GM23338 (cell line): ENCODE data around the gene LRRC3B. TPM values are rescaled to one million over a fixed set of nuclear protein-coding genes. Genes with fewer than 3 reads are reported as not detected.

Experiments
- ATAC-seq: fragments of 200-7000 bp; cut with Tn5 transposase; 3 replicates; pipeline ENCODE4 v1.9.1; 2020
- DNase-seq: peaks from one replicate; pipeline ENCODE4 v3.0.0-alpha.2; 2015; ENCODE audit warnings: low spot score
- H2AFZ ChIP-seq: fragments of 200-600 bp; sonication (generic); 2 replicates; pipeline ENCODE4 v1.8.0; 2016; ENCODE audit warnings: antibody characterized with exemption, mild to moderate bottlenecking, moderate library complexity
- H3F3A ChIP-seq: fragments of 200-600 bp; sonication (generic); replicated peaks from 2 replicates; pipeline ENCODE4 v1.8.0; 2017; ENCODE audit warnings: antibody characterized with exemption, mixed run types, low read depth
- H3K27ac ChIP-seq: fragments of 200-600 bp; sonication (generic); 2 replicates; pipeline ENCODE4 v1.6.1; 2016; ENCODE audit warnings: low read depth
- H3K27me3 ChIP-seq: fragments of 200-600 bp; sonication (generic); 2 replicates; pipeline ENCODE4 v1.8.0; 2016; ENCODE audit warnings: mild to moderate bottlenecking, mixed run types, moderate library complexity; ENCODE audit not compliant: insufficient read depth
- H3K36me3 ChIP-seq: fragments of 200-600 bp; sonication (generic); 2 replicates; pipeline ENCODE4 v1.8.0; 2016; ENCODE audit warnings: mild to moderate bottlenecking; ENCODE audit not compliant: insufficient read depth
- H3K4me1 ChIP-seq: fragments of 200-600 bp; sonication (generic); 2 replicates; pipeline ENCODE4 v1.8.0; 2016; ENCODE audit warnings: mild to moderate bottlenecking, moderate library complexity; ENCODE audit not compliant: insufficient read depth
- H3K4me2 ChIP-seq: fragments of 200-600 bp; sonication (generic); 2 replicates; pipeline ENCODE4 v1.7.1; 2017; ENCODE audit warnings: mixed run types
- H3K4me3 ChIP-seq: fragments of 200-600 bp; sonication (generic); 2 replicates; pipeline ENCODE4 v1.6.1; 2016; ENCODE audit warnings: mixed run types
- H3K79me2 ChIP-seq: fragments of 200-600 bp; sonication (generic); replicated peaks from 2 replicates; pipeline ENCODE4 v1.8.0; 2017; ENCODE audit warnings: mild to moderate bottlenecking; ENCODE audit not compliant: insufficient read depth
- H3K9me2 ChIP-seq: fragments of 200-600 bp; sonication (generic); 2 replicates; pipeline ENCODE4 v1.8.0; 2017; ENCODE audit not compliant: insufficient read depth
- H4K20me1 ChIP-seq: fragments of 200-600 bp; sonication (generic); replicated peaks from 2 replicates; pipeline ENCODE4 v1.8.0; 2017; ENCODE audit warnings: mild to moderate bottlenecking; ENCODE audit not compliant: insufficient read depth
- H3K27ac Mint-ChIP-seq: 2 replicates; pipeline ENCODE4 v1.8.0; 2020; ENCODE audit warnings: inconsistent platforms, mild to moderate bottlenecking, moderate library complexity, mixed read lengths
- H3K27me3 Mint-ChIP-seq: 3 replicates; pipeline ENCODE4 v1.8.0; 2022; ENCODE audit warnings: low read depth, mild to moderate bottlenecking, moderate library complexity, mixed read lengths, inconsistent platforms; ENCODE audit not compliant: insufficient read depth, poor library complexity
- H3K36me3 Mint-ChIP-seq: 3 replicates; pipeline ENCODE4 v1.8.0; 2021; ENCODE audit warnings: low read depth, mild to moderate bottlenecking, inconsistent platforms, moderate library complexity, mixed read lengths
- H3K4me1 Mint-ChIP-seq: 3 replicates; pipeline ENCODE4 v1.8.0; 2020; ENCODE audit warnings: mild to moderate bottlenecking, inconsistent platforms, mixed read lengths
- H3K4me3 Mint-ChIP-seq: 3 replicates; pipeline ENCODE4 v1.8.0; 2021; ENCODE audit warnings: moderate library complexity, mild to moderate bottlenecking, inconsistent platforms, mixed read lengths
- H3K9me3 Mint-ChIP-seq: 3 replicates; pipeline ENCODE4 v1.8.0; 2020; ENCODE audit warnings: moderate library complexity, mild to moderate bottlenecking, inconsistent platforms, mixed read lengths
- CREB1 ChIP-seq: fragments of 250-450 bp; sonication (Bioruptor Pico); IDR thresholded peaks from 2 replicates; pipeline ENCODE4 v1.5.0; 2020; ENCODE audit warnings: low read depth, mild to moderate bottlenecking, moderate library complexity
- EZH2phosphoT487 ChIP-seq: fragments of 200-600 bp; sonication (generic); IDR thresholded peaks from one replicate; pipeline ENCODE4 v1.8.1; 2018; ENCODE audit warnings: antibody characterized with exemption; ENCODE audit not compliant: unreplicated experiment
- JUNB ChIP-seq: IDR thresholded peaks from one replicate; pipeline ENCODE4 v1.6.1; 2016; ENCODE audit warnings: antibody characterized with exemption; ENCODE audit not compliant: unreplicated experiment
- POLR2AphosphoS5 ChIP-seq: IDR thresholded peaks from 2 replicates; pipeline ENCODE4 v1.6.1; 2016; ENCODE audit warnings: antibody characterized with exemption, low read depth
- STAT1 ChIP-seq: IDR thresholded peaks from one replicate; pipeline ENCODE4 v1.6.1; 2016; ENCODE audit warnings: antibody characterized with exemption; ENCODE audit not compliant: unreplicated experiment
- ZNF114 ChIP-seq: fragments of 250-450 bp; sonication (Bioruptor Pico); IDR thresholded peaks from 2 replicates; pipeline ENCODE4 v1.5.0; 2020; ENCODE audit warnings: mild to moderate bottlenecking, moderate library complexity
- polyA plus RNA-seq: library from polyadenylated mRNA; unstranded; fragments of >200 nt; fragmentation: Nextera tagmentation; extraction: Ambion mirVana; gene quantifications from 2 replicates; pipeline ENCODE4 v1.2.1, GENCODE V29; 2016
- total RNA-seq: library from RNA; depleted of rRNA; stranded (reverse); fragments of >200 nt; shearing (Covaris generic); gene quantifications from 2 replicates; pipeline ENCODE4 v1.2.3, GENCODE V29; 2014
- TF ChIP-seq, protein P1 (sequence below), 2 experiments: fragments of 200-600 bp in 1 of 2; sonication (generic) in 1 of 2; conservative IDR thresholded peaks; 2 replicates each; pipeline versions ENCODE4 v1.5.1 to v1.6.1; 2016 to 2017; ENCODE audit warnings: antibody characterized with exemption in 2 of 2, low read depth in 2 of 2, mild to moderate bottlenecking in 2 of 2, moderate library complexity in 1 of 2
- TF ChIP-seq, protein P2 (sequence below): IDR thresholded peaks from one replicate; pipeline ENCODE4 v1.6.1; 2018; ENCODE audit warnings: antibody characterized with exemption; ENCODE audit not compliant: unreplicated experiment
- TF ChIP-seq, protein P3 (sequence below): IDR thresholded peaks from 2 replicates; pipeline ENCODE4 v1.6.1; 2016; ENCODE audit warnings: antibody characterized with exemption
- TF ChIP-seq, protein P4 (sequence below): fragments of 250-450 bp; sonication (Bioruptor Pico); IDR thresholded peaks from 2 replicates; pipeline ENCODE4 v1.5.0; 2020; ENCODE audit warnings: mild to moderate bottlenecking, moderate library complexity

Gene LRRC3B
- total and polyA plus RNA-seq, 2 experiments from 2014 or later: 7.1 to 13.2 TPM

DNA sequence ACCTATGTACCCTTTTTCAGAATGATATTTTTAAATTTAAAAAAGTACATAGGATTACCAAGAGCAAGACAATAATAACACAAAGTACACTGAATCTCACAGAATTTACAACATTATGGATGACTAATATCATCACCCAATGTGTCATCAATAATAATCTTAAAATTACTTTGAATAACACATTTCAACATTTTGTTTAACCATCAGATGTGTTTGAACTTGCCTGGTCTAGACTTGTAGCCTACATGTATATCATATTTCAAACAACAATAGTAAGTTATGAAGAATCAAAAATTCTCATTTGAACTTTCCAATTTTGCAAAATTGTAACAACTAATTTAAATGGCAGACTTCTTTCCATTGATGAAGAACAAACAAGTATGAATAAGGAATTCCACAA lies 15.1 kb downstream of the LRRC3B start:
- Histone ChIP-seq H4K20me1 (no peaks in the 10 kb centered on the region; the same call in 1 of the 2 replicates), H3F3A (no peaks in the 10 kb centered on the region), H3K4me2 (no peak overlapping the region), H2AFZ (no peak overlapping the region), H3K9me2 (peaks cover 3% of the 10 kb centered on the region; the same call in 1 of the 2 replicates), H3K27me3 (peaks cover 9% of the 10 kb centered on the region), H3K79me2 (peaks cover 9% of the 10 kb centered on the region), H3K4me3 (no peak overlapping the region), H3K4me1 (peaks cover 11% of the 10 kb centered on the region), H3K27ac (no peak overlapping the region), H3K36me3 (no peaks in the 10 kb centered on the region)
- H3K4me3 Mint-ChIP-seq: no peak overlapping the region
- H3K36me3 Mint-ChIP-seq: no peaks in the 10 kb centered on the region
- H3K9me3 Mint-ChIP-seq: no peaks in the 10 kb centered on the region
- H3K27ac Mint-ChIP-seq: no peak overlapping the region
- DNase-seq (no peak), ATAC-seq (no peak)
- no peaks in the 10 kb centered on the region for H3K4me1 Mint-ChIP-seq
- TF ChIP-seq, protein P1, sequence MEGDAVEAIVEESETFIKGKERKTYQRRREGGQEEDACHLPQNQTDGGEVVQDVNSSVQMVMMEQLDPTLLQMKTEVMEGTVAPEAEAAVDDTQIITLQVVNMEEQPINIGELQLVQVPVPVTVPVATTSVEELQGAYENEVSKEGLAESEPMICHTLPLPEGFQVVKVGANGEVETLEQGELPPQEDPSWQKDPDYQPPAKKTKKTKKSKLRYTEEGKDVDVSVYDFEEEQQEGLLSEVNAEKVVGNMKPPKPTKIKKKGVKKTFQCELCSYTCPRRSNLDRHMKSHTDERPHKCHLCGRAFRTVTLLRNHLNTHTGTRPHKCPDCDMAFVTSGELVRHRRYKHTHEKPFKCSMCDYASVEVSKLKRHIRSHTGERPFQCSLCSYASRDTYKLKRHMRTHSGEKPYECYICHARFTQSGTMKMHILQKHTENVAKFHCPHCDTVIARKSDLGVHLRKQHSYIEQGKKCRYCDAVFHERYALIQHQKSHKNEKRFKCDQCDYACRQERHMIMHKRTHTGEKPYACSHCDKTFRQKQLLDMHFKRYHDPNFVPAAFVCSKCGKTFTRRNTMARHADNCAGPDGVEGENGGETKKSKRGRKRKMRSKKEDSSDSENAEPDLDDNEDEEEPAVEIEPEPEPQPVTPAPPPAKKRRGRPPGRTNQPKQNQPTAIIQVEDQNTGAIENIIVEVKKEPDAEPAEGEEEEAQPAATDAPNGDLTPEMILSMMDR (conservative IDR thresholded peaks at IDR 0.05; ENCODE audit: low read depth in 2 of 2): no peak
- no peak for TF ChIP-seq CREB1 (CRISPR knock-in tag)
- no peak for TF ChIP-seq ZNF114
- TF ChIP-seq EZH2phosphoT487: no peak
- TF ChIP-seq, protein P2, sequence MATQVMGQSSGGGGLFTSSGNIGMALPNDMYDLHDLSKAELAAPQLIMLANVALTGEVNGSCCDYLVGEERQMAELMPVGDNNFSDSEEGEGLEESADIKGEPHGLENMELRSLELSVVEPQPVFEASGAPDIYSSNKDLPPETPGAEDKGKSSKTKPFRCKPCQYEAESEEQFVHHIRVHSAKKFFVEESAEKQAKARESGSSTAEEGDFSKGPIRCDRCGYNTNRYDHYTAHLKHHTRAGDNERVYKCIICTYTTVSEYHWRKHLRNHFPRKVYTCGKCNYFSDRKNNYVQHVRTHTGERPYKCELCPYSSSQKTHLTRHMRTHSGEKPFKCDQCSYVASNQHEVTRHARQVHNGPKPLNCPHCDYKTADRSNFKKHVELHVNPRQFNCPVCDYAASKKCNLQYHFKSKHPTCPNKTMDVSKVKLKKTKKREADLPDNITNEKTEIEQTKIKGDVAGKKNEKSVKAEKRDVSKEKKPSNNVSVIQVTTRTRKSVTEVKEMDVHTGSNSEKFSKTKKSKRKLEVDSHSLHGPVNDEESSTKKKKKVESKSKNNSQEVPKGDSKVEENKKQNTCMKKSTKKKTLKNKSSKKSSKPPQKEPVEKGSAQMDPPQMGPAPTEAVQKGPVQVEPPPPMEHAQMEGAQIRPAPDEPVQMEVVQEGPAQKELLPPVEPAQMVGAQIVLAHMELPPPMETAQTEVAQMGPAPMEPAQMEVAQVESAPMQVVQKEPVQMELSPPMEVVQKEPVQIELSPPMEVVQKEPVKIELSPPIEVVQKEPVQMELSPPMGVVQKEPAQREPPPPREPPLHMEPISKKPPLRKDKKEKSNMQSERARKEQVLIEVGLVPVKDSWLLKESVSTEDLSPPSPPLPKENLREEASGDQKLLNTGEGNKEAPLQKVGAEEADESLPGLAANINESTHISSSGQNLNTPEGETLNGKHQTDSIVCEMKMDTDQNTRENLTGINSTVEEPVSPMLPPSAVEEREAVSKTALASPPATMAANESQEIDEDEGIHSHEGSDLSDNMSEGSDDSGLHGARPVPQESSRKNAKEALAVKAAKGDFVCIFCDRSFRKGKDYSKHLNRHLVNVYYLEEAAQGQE: no peak
- peaks cover 13% of the 10 kb centered on the region for H3K27me3 Mint-ChIP-seq

DNA sequence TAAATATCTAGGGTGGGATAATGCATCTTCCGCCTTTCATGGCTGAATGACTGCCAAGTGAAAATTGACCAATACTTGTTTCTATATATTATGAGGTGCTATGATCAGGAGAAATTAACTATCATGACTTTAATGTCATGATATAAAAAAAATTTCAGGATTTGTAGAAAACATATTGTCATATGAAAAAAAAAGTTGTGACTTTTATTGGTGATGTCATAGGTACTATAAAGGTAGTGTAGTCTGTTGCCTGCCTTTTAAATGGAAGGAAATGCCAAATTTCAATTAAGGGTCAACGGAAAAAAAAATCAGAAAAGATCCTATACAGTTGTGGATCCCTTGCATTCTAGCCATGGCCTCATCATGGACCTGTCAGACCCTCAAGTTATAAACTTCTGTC lies 15.5 kb downstream of the LRRC3B start:
- H3K9me2 ChIP-seq: peaks cover 3% of the 10 kb centered on the region; the same call in 1 of the 2 replicates
- peaks cover 7% of the 10 kb centered on the region for H3K79me2 ChIP-seq
- no peak overlapping the region for H2AFZ ChIP-seq
- Mint-ChIP-seq H3K4me3 (no peak overlapping the region), H3K9me3 (no peaks in the 10 kb centered on the region), H3K36me3 (no peaks in the 10 kb centered on the region), H3K27me3 (peaks cover 9% of the 10 kb centered on the region), H3K27ac (no peak overlapping the region), H3K4me1 (no peaks in the 10 kb centered on the region)
- peaks cover 4% of the 10 kb centered on the region for H3K27me3 ChIP-seq
- no peak overlapping the region for H3K4me3 ChIP-seq
- no peak overlapping the region for H3K4me2 ChIP-seq
- no peak overlapping the region for H3K27ac ChIP-seq
- no peak for DNase-seq
- ATAC-seq: no peak
- H4K20me1 ChIP-seq: no peaks in the 10 kb centered on the region; the same call in 1 of the 2 replicates
- peaks cover 11% of the 10 kb centered on the region for H3K4me1 ChIP-seq
- H3F3A ChIP-seq: no peaks in the 10 kb centered on the region
- no peaks in the 10 kb centered on the region for H3K36me3 ChIP-seq
- TF ChIP-seq, protein P3, sequence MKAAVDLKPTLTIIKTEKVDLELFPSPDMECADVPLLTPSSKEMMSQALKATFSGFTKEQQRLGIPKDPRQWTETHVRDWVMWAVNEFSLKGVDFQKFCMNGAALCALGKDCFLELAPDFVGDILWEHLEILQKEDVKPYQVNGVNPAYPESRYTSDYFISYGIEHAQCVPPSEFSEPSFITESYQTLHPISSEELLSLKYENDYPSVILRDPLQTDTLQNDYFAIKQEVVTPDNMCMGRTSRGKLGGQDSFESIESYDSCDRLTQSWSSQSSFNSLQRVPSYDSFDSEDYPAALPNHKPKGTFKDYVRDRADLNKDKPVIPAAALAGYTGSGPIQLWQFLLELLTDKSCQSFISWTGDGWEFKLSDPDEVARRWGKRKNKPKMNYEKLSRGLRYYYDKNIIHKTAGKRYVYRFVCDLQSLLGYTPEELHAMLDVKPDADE: no peak
- no peak for TF ChIP-seq POLR2AphosphoS5
- TF ChIP-seq JUNB: no peak
- no peak for TF ChIP-seq STAT1
- TF ChIP-seq ZNF114: no peak
- TF ChIP-seq, protein P4, sequence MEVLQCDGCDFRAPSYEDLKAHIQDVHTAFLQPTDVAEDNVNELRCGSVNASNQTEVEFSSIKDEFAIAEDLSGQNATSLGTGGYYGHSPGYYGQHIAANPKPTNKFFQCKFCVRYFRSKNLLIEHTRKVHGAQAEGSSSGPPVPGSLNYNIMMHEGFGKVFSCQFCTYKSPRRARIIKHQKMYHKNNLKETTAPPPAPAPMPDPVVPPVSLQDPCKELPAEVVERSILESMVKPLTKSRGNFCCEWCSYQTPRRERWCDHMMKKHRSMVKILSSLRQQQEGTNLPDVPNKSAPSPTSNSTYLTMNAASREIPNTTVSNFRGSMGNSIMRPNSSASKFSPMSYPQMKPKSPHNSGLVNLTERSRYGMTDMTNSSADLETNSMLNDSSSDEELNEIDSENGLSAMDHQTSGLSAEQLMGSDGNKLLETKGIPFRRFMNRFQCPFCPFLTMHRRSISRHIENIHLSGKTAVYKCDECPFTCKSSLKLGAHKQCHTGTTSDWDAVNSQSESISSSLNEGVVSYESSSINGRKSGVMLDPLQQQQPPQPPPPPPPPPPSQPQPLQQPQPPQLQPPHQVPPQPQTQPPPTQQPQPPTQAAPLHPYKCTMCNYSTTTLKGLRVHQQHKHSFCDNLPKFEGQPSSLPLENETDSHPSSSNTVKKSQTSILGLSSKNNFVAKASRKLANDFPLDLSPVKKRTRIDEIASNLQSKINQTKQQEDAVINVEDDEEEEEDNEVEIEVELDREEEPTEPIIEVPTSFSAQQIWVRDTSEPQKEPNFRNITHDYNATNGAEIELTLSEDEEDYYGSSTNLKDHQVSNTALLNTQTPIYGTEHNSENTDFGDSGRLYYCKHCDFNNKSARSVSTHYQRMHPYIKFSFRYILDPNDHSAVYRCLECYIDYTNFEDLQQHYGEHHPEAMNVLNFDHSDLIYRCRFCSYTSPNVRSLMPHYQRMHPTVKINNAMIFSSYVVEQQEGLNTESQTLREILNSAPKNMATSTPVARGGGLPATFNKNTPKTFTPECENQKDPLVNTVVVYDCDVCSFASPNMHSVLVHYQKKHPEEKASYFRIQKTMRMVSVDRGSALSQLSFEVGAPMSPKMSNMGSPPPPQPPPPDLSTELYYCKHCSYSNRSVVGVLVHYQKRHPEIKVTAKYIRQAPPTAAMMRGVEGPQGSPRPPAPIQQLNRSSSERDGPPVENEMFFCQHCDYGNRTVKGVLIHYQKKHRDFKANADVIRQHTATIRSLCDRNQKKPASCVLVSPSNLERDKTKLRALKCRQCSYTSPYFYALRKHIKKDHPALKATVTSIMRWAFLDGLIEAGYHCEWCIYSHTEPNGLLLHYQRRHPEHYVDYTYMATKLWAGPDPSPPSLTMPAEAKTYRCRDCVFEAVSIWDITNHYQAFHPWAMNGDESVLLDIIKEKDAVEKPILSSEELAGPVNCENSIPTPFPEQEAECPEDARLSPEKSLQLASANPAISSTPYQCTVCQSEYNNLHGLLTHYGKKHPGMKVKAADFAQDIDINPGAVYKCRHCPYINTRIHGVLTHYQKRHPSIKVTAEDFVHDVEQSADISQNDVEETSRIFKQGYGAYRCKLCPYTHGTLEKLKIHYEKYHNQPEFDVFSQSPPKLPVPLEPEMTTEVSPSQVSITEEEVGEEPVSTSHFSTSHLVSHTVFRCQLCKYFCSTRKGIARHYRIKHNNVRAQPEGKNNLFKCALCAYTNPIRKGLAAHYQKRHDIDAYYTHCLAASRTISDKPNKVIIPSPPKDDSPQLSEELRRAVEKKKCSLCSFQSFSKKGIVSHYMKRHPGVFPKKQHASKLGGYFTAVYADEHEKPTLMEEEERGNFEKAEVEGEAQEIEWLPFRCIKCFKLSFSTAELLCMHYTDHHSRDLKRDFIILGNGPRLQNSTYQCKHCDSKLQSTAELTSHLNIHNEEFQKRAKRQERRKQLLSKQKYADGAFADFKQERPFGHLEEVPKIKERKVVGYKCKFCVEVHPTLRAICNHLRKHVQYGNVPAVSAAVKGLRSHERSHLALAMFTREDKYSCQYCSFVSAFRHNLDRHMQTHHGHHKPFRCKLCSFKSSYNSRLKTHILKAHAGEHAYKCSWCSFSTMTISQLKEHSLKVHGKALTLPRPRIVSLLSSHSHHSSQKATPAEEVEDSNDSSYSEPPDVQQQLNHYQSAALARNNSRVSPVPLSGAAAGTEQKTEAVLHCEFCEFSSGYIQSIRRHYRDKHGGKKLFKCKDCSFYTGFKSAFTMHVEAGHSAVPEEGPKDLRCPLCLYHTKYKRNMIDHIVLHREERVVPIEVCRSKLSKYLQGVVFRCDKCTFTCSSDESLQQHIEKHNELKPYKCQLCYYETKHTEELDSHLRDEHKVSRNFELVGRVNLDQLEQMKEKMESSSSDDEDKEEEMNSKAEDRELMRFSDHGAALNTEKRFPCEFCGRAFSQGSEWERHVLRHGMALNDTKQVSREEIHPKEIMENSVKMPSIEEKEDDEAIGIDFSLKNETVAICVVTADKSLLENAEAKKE (CRISPR knock-in tag): no peak
